GM18498 (cell line): ENCODE measurements around the gene DAPL1.
"Not testable (repeated sequence)": the region's sequence is repeated elsewhere in the genome, so short reads cannot be mapped to it uniquely, and the experiment has no call there.

Source experiments
- ATAC-seq: cut with Tn5 transposase; IDR thresholded peaks from one replicate; pipeline ENCODE4 v1.9.1; 2021; ENCODE audit warnings: mild to moderate bottlenecking, moderate library complexity; ENCODE audit not compliant: unreplicated experiment

The DAPL1 gene

DNA sequence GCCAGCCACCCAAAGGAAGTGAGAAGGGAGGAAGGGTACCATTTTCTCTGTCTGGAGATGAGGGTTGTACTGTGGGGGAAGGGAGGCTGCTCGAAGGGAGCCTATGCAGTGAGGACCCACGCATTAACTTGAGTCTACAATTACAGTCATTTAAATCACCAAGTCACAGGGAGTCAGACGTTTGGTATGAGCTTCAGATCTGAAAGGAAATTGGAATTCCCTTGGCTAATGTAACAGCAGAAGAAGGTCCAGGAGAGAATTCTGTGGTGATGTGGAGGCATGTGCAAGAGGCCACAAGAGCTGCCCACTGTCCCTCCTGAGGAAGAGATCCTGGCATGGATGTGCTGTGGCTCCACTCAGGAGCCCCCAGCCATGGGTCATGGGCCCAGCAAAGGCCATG lies 22.5 kb downstream of the DAPL1 start:
- no peak for ATAC-seq

DNA sequence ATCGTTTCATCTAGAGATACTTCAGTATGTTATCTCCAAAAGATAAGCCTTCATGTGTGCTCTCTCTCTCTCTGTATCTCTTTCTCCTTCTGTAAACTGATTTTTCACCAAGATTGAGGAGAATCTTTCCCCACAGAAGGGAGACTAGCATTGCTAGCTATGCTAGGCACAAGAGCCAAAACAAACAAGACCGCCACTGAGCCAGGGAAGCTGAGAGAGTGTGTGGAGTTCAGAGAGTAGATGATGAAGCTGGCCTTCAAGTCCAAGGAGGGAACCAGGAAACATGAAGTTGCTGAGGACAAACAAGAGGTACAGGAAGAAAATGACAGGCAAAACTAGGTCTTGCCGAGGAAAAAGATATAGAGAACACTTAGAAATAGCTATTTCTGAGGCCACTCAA lies 23.4 kb downstream of the DAPL1 start:
- ATAC-seq: no peak

GRCh38 chr2:158822193-158822592 lies 27.1 kb downstream of the DAPL1 start:
- ATAC-seq: no peak

DNA sequence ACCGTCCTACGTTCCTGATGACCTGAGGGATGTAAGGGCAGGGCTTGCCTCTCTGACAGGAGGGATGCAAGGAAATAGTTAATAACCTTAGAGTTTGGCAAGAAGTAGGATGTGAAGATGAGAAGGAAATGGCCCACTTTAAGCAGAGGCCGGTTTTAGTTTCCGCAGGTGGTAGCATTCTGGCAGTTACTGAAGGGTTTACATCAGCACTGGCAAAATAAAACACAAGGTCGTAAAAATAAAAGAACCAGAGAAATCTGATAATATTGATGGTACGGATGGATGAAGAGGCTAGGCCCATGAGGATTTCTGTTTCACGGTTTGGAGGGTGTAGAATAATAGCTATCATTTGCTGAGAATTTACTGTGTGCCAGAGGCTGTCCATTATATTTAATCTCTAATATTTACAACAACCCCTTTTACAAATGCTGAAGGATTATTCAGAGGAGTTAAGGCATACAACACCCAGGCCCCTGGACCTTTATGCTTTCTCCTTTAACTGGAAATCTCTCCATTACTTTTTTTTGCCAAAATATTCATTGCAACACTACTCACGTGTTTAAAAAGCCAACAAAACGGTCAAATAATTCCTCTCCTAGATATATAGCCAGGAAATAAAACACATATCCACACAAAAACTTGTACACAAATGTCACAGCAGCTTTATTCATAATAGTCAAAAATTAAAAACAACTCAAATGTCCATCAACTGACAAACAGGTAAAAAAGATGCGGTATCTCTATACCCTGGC lies 28.5 kb downstream of the DAPL1 start:
- no peak for ATAC-seq

DNA sequence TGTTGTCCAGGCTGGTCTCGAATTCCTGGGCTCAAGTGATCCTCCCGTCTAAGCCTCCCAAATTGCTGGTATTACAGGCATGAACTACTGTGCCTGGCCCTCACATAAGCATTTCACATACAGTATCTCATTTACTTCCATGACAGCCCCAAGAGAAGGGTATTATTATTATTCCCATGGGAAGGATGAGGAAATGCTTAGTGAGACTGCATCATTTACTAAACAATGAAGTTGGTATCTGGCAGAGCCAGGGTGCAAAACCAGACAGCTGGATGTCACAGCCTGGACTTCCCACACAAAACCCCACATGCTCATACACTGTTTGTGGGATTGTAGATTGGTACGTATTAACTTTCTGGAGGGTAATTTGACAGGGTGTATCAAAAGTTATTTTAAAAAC lies 29.9 kb downstream of the DAPL1 start:
- ATAC-seq: no peak

DNA sequence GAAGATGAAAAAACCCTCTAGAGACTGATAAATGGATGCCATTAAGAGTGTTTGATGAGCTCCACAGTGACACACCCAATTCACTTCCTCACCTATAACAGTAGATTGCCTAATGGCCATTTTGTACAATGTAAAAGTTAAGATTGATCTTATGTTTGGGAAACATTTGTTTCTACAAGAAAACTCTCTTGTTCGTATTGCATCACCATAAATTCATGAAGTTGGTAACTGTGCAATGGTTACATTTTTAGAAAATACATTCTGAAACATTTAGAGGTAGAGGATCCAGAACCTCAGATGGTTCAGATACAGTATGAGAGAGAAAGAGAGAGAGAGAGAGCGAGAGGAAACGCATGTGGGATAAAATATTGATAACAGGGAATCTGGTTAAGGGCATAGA lies 31.8 kb downstream of the DAPL1 start:
- no peak for ATAC-seq

GRCh38 chr2:158828378-158829164 lies 33.5 kb downstream of the DAPL1 start:
- ATAC-seq: no peak

DNA sequence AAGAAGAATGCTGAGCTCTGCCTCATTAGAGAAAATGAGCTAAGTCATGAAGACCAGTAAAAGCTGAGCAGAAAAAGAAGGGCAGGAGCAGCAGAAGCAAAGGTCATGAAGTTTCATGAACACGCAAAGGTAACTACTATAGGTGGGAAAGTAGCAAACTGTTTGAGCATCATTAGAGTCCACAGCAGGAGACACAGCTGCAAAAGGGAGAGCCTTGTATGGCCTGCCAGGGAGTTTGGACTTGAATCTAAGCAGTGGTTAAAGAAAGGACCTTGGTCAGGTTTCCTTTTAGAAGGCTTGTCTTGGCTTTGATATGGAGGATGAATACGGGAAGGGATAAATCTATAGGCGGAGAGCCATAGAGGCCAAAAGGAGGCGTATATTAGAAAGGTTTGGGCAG lies 34.0 kb downstream of the DAPL1 start:
- ATAC-seq: no peak

DNA sequence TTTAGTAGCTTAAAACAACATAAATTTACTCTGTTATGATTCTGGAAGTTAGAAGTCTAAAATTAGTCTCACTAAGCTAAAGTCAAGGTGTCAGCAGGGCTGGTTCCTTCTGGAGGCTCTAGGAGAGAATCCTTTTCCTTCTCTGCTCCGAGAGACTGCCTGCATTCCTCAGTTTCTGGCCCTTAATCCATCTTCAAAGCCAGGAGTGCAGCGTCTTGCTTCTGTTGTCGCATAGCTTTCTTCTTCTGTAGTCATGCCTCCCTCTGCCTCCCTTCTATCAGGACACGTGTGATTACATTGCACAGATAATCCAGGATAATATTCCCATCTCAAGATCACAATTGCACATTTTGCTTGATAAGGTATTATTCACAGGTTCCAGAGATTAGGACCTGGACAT lies 35.1 kb downstream of the DAPL1 start:
- no peak for ATAC-seq

GRCh38 chr2:158835431-158835830 lies 40.3 kb downstream of the DAPL1 start:
- no peak for ATAC-seq

DNA sequence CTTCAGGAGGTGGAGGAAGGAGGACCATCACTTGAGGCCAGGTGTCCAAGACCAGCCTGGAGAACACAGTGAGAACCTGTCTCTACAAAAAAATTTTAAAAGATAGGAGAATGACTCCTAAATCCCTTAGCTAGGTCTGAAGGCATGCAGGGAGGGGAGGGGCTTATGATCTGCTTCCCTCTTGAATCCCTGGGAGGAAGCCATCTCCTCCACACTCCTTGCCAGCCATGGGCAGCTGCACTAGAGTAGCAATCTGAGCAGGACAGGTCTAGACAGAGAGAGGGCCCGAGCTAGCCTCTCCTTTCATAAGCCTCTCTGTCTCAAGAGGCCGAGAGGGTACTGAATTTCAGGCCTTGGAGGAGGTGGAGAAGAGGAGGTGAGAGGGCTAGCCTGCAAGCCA lies 42.5 kb downstream of the DAPL1 start:
- ATAC-seq: no peak

DNA sequence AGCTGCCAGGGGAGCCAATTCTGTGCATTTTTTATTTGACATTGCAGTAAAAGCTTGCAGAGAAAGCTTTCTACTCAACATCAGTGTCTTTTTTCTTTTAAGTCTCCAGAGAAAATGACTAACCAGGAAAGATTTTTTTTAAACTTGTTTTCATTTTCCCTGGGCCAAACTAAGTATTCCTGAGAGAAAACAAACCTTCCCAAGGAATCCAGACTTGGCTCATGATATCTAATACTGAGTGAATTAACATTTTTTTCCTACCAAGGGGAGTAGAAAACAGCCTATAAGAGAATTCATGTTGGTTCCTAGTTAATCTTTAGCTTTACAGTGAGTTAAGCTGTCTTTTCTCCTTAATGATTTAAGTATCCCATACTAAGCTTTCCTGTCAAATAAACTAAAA lies 46.7 kb downstream of the DAPL1 start:
- ATAC-seq: no peak

DNA sequence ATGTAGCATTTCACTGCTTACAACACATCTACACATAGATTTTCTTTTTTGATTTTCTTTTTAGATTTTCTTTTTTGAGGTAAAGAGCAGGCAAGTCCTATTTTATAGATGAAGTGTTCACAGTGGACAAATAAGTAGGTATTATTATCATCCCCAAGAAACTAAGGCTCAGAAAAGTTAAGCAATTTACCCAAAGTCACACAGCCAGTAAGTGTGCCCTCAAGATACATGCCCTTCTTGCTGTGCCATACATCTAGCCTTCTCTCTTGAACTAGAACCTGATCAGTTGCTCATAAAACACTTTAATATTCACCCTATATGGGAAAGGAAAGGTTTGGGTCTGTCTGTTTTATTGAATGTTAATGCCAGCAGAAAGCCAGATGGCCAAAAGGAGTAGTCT lies 50.3 kb downstream of the DAPL1 start:
- ATAC-seq: no peak

DNA sequence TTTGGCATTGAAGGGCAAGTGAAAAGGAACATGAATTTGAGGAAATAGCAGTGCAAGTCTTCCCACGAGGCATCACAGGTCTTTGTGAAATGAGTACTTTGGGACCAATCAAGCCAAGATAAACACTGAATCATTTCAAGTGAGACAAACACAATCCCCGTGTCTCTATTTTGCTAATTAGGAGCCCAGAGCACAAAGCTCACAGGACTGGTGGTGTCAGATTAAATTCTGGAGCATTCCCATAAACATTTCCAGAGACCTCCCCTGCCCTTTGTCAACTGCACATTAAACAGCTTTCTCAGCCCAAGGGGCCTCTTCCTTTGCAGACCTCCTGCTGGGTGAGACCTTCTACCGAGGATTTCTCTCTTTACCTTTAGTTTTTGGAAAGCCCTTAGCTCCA lies 50.7 kb downstream of the DAPL1 start:
- ATAC-seq: no peak

- not testable (repeated sequence) for ATAC-seq
Observed at GRCh38 chr2:158847526-158847925, 52.4 kb downstream of the DAPL1 start.

GRCh38 chr2:158848031-158848970 lies 53.2 kb downstream of the DAPL1 start:
- ATAC-seq: not testable (repeated sequence)

- not testable (repeated sequence) for ATAC-seq
Observed at GRCh38 chr2:158860179-158860578, 65.1 kb downstream of the DAPL1 start.

DNA sequence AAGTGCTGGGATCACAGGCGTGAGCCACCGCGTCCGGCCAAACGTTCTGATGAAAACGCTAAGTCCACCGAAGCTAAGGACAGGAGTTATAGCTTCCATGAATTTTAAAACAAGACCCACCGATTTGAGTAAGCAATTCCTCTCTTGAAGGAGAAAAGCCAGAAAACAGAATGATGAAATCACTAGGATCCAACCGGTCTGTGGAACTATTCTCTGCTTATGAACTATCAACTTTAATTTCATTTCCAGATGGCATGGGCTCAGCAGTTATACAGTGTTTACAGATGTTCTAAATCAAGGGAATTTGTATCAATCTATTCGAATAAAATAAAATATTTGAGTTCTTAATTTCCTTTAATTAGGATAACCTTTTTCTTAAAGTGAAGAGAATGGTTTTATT lies 66.5 kb downstream of the DAPL1 start:
- not testable (repeated sequence) for ATAC-seq

DNA sequence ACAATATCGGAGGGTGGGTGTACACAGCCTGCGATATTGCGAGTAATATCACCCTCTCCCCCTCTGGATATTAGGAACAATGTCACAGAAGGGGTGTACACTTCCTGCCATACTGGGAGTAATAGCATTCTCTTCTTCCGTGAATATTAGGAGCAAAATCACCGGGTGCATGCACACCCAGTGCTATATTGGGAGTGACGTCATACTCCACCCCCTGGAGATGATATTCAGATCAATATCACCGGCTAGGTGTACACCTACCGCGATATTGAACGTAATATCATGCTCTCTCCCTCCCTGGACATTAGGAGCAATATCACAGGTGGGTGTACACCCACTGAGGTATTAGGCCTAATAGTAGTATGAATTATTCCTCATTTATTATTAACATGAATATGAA lies 70.4 kb downstream of the DAPL1 start:
- not testable (repeated sequence) for ATAC-seq
